DMS 273 (cell line): ENCODE data around the gene IL1A.

Experiments used
- DNase-seq: peaks from one replicate; lab custom pipeline; 2025; ENCODE audit not compliant: unreplicated experiment; lab: John Stamatoyannopoulos, UW

Gene IL1A

DNA sequence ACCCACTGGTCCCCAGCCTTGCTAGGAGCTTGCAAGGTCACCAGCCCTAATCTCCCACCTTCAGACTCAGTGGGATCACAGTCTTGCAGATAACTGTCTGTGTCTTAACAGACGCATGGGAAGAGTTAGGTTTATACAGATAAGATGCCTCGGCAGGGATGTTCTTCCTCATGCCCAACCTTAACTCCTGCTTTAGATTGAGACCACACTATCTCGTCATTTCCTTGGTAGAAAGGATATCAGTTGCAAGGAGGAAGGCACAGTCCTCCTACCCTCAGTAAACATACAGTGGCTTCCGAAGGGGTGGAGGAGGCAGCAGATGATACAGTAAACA lies 56.3 kb downstream of the IL1A start:
- DNase-seq: no peak

DNA sequence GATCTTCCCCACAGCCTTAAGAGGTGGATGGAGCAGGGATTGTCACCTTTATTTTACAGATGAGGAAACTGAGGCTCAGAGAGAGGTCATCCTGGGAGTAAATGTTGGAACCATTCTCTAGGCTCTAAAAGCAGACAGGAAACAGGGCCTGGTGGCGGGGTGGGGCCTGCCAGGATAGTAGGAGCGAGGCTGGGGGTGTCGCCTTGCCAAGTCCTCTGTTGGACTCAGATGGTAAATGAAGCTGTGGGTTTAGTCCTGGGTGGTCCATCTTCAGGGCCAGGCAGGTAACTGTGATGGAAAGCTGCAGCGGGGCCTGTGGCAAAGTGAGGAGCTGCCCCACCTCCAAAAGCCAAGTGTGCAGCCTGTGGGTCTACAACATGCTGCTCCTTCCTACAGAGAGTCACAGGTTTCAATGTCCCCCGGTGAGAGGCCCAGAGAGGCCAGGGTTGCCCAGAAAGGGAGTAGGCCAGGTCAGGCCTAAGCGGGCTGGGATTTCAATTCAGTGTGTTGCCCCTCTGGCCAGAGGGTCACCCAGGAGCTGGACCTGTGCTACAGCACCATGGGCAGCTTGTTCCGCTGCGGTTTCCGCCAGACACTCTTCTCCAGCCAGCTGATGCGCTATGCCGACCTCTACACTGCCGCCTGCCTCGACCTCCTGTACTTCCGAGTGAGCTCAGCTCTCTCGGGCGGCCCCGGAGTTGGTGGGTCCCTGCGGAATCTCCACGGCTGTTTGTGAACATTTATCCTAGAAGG lies 56.8 kb downstream of the IL1A start:
- DNase-seq: no peak

DNA sequence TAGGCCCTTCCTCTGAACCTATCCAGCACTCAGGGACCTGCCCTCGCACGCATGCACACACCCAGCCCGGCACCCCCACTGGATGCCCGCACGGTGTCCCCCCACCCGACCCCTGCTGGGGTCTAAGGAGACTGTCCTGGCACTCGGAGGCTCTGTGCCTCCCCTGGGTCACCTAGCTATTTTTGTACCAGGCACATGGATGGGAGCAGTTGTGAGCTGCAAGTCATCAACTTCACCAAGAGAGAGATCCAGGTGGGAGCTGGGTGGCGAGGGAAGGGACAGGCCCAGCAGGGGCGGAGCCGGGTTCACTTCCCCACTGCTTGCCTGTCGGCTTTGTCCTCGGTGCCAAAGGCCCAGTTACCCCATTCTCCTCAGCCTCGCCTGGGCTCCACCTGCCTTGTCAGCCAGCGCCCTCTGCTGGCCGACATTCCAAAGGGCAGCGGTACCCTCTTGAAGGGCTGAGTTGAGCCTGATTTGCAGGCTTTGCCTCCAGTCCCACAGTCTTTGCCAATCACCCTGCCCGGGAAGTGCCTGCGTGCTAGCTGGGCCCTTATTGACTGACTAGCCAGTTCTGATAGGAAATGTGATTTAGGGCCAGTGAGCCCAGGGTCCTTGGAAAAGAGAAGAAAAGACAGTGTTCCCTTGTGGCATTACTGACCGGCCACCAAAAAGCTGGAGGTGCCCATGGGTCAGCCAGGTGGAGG lies 57.7 kb downstream of the IL1A start:
- DNase-seq: peak; percentile 97

DNA sequence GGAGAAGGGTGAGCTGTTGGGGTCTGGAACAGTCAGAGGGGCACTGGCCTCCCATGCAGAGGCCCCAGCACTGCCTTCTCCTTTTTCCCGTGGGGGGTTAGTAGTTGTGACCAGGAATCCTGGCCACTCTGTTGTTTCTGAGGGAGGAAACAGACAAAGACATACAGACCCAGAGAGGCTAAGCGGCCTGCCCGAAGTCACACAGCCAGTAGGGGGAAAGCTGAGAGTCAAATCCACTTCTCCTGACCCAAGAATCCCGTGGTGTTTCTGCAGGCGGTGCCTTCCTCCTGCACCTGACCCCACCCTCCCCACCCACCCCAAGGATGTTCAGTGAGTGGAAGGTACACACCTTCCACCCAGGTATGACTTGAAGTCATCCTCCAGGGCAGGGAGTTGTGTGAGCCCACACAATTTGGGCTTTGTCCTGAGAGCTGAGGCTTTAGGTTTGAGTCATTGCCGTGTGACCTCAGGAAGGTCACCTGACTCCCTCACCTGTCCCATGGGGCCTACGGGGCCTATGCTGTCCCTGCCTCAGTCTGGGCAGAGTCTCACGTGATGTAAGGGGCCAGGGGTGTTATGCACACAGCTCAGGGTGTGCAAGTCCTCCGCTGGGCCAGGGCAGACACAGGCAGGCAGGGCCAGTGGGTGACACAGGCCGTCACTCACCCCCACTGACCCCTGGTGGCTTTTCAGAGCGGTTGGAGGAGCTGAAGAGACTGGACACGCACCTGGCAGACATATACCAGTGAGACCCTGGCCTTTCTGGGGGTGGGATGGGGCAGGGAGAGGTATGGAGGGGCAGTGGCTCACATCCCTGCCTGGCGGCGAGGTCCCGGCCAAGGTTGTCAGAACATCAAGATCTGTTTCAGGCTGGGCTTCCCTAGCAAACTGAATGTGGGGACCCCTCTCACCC lies 58.5 kb downstream of the IL1A start:
- DNase-seq: no peak

DNA sequence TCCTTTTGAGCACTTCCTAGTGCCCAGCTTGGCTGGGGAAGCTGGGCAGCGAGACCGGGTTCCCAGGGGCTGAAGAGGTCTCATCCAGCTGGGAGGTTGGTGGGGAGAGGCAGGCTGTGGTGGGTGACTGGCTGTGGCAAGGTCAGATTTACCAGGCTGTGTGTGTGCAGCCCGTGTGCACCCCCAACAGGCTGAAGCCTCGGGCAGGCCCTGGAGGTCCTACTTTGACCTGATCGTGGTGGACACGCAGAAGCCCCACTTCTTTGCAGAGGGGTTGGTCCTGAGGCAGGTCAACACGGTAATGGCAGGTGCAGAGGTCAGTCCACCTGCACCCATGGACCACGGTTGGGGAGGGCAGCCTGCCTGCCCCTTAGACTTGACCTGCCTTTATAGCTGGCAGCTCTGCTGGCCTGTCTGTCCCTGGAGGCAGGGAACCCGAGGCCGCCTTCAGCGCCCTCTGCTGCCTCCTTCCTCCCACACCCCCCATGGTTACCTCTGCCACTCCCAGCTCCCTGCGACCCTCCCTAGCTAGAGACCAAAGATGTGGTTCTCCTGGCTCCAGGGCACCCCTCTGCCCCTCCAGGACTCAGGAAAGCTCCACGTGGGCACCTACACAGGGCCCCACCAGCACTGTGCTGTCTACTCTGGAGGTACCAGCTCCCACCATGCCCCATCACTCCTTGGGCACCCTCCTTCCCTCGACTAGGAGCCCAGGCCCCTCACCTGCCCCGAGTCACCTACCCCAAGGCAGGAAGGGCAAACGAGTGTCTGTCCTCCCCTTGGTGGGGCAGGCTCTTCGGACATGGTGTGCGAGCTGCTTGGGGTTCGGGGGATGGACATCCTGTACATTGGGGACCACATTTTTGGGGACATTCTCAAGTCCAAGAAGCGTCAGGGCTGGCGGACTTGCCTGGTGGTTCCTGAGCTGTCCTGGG lies 59.4 kb downstream of the IL1A start:
- DNase-seq: peak; percentile 59

DNA sequence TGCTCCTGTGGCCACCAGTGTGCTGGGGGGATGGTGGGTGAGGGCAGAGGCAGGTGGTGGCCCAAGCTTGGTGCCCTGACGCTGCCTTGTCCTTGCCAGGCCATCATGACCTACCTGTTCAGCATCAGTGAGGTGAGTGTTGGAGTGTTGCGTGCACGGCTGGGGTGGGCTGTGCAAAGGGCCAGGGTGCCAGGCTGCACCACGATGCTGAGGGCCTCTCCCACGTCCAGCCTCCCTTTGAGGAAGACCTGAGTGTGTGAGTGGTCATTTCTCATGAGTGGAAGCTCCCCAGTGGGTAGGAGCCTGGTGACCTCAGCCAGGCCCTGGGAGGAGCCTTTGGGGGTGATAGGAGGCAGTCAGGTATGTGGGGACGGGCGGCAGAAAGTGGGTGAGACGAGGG lies 60.3 kb downstream of the IL1A start:
- no peak for DNase-seq
